Measurements from ENCODE around the gene IPO8.
"Not testable (repeated sequence)": the region's sequence is repeated elsewhere in the genome, so short reads cannot be mapped to it uniquely, and the experiment has no call there.

DNA sequence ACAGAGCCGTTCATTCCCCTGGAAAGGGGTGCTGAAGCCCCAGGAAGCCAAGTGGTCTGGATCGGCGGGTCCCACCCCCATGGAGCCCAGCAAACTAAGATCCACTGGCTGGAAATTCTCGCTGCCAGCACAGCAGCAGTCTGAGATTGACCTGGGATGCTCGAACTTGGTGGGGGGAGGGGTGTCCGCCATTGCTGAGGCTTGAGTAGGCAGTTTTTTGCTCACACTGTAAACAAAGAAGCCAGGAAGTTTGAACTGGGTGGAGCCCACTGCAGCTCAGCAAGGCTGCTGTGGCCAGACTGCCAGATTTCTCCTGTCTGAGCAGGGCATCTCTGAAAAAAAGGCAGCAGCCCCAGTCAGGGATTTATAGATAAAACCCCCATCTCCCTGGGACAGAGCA lies 91.4 kb downstream of the IPO8 start:
- TF ChIP-seq, protein P1, sequence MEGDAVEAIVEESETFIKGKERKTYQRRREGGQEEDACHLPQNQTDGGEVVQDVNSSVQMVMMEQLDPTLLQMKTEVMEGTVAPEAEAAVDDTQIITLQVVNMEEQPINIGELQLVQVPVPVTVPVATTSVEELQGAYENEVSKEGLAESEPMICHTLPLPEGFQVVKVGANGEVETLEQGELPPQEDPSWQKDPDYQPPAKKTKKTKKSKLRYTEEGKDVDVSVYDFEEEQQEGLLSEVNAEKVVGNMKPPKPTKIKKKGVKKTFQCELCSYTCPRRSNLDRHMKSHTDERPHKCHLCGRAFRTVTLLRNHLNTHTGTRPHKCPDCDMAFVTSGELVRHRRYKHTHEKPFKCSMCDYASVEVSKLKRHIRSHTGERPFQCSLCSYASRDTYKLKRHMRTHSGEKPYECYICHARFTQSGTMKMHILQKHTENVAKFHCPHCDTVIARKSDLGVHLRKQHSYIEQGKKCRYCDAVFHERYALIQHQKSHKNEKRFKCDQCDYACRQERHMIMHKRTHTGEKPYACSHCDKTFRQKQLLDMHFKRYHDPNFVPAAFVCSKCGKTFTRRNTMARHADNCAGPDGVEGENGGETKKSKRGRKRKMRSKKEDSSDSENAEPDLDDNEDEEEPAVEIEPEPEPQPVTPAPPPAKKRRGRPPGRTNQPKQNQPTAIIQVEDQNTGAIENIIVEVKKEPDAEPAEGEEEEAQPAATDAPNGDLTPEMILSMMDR (IDR thresholded peaks at IDR 0.05), result not testable (repeated sequence)
- not testable (repeated sequence) for TF ChIP-seq POLR2A (IDR thresholded peaks at IDR 0.05)

All from prostate gland (tissue), 2 donors.